ENCODE data around the gene COLEC11.

The COLEC11 gene

GRCh38 chr2:3588084-3588483, 6.8 kb upstream of the COLEC11 start:
- DNase-seq (ENCODE audit: low spot score): no peak
- H3K27ac ChIP-seq: peak overlapping the region; percentile 19
- CTCF ChIA-PET: no interaction called here
- TF ChIP-seq CTCF (conservative IDR thresholded peaks at IDR 0.05; ENCODE audit: low read depth): no peak
- POLR2A ChIA-PET (ENCODE audit: low non-redundant PET): interaction anchor here (0.6 kb wide), 1 partner anchor 9 kb away, joined by 3 read pairs; no protein-coding TSS in a partner anchor

DNA sequence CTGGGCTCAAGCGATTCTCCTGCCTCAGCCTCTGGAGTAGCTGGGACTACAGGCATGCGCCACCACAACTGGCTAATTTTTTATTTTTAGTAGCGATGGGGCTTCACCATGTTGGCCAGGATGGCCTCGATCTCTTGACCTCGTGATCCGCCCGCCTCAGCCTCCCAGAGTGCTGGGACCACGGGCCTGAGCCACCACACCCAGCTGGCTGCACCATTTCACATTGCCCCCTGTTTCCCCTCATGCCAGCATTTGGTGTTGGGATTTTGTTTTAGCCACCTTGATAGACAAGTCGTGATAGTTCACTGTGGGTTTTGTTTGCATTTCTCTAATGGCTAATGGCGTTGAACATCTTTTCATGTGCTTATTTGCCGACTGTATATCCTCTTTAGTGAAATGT, 5.8 kb upstream of the COLEC11 start:
- no peak overlapping the region for H3K27ac ChIP-seq
- ChIA-PET POLR2A (ENCODE audit: low non-redundant PET) (no interaction called here), CTCF (no interaction called here)
- TF ChIP-seq CTCF (conservative IDR thresholded peaks at IDR 0.05; ENCODE audit: low read depth): no peak
- DNase-seq (ENCODE audit: low spot score): no peak

- no peak overlapping the region for H3K27ac ChIP-seq
- ChIA-PET POLR2A (ENCODE audit: low non-redundant PET) (no interaction called here), CTCF (no interaction called here)
- no peak for DNase-seq (ENCODE audit: low spot score)
- no peak for TF ChIP-seq CTCF (conservative IDR thresholded peaks at IDR 0.05; ENCODE audit: low read depth)
These were observed 492 bp downstream of the COLEC11 start for GRCh38 chr2:3595404-3595803.

- DNase-seq (ENCODE audit: low spot score): no peak
- ChIA-PET POLR2A (ENCODE audit: low non-redundant PET) (no interaction called here), CTCF (interaction anchor here (0.7 kb wide), 1 partner anchor 23 kb away, joined by 4 read pairs; no protein-coding TSS in a partner anchor)
- H3K27ac ChIP-seq: no peak overlapping the region
- no peak for TF ChIP-seq CTCF (conservative IDR thresholded peaks at IDR 0.05; ENCODE audit: low read depth)
These were observed 1.1 kb downstream of the COLEC11 start for GRCh38 chr2:3595985-3596384.

GRCh38 chr2:3596901-3597417, 2.0 kb downstream of the COLEC11 start:
- ChIA-PET POLR2A (ENCODE audit: low non-redundant PET) (interaction anchor here (0.7 kb wide), 1 partner anchor 9 kb away, joined by 3 read pairs; no protein-coding TSS in a partner anchor), CTCF (interaction anchor here (0.7 kb wide), 1 partner anchor 18 kb away, joined by 3 read pairs; no protein-coding TSS in a partner anchor)
- H3K27ac ChIP-seq: no peak overlapping the region
- no peak for TF ChIP-seq CTCF (conservative IDR thresholded peaks at IDR 0.05; ENCODE audit: low read depth)
- DNase-seq (ENCODE audit: low spot score): no peak

DNA sequence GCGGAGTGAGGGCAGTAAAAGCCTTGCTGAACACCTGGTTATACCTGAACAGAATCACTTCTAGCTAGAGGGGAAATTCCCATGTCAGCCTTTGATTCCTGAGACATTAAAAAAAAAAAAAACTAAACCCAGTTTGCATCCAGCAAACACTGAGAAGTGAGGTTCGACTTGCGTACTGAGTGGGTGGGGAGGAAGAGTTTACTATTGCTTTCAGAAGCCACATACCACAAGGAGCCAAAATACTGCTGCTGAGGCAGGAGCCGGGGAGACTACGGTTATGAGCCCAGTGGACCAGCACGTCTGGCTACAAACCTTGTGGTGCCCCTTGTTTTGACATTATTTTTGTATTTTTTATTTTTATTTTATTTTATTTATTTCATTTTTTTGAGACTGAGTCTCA, 2.7 kb downstream of the COLEC11 start:
- H3K27ac ChIP-seq: no peak overlapping the region
- ChIA-PET POLR2A (ENCODE audit: low non-redundant PET) (interaction anchor here (0.7 kb wide), 1 partner anchor 9 kb away, joined by 3 read pairs; no protein-coding TSS in a partner anchor), CTCF (interaction anchor here (0.7 kb wide), 1 partner anchor 18 kb away, joined by 3 read pairs; no protein-coding TSS in a partner anchor)
- TF ChIP-seq CTCF (conservative IDR thresholded peaks at IDR 0.05; ENCODE audit: low read depth): no peak
- DNase-seq (ENCODE audit: low spot score): no peak

Data from RWPE1 (cell line).